DMS153 treated with DMSO at 0.1 percent for 48 hours (cell line): ENCODE measurements around the gene PLXNB2.

Source experiments
- DNase-seq: peaks from one replicate; lab custom pipeline; 2025; ENCODE audit not compliant: unreplicated experiment; lab: John Stamatoyannopoulos, UW

PLXNB2 gene

GRCh38 chr22:50242406-50242949 is 65.0 kb downstream of the PLXNB2 start:
- no peak for DNase-seq

DNA sequence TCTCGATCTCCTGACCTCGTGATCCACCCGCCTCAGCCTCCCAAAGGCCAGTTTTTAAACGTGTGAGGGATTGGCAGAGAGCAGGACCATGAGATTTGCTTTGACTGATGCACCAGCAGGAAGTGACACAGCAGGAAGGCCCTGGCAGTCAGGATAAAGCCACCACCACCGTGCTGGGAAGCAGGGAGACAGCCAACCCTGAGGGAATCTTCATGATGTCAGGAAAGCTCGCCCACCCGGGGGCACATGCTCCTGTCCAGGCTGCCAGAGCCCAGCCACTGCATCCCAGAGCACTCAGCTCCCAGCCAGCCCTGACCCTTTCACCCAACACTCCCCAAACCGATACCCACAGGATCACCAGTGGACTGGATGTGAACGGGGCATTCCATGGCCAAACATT is 68.7 kb downstream of the PLXNB2 start:
- no peak for DNase-seq

- DNase-seq, result no peak
Measured at GRCh38 chr22:50236731-50237409, 70.6 kb downstream of the PLXNB2 start.

DNA sequence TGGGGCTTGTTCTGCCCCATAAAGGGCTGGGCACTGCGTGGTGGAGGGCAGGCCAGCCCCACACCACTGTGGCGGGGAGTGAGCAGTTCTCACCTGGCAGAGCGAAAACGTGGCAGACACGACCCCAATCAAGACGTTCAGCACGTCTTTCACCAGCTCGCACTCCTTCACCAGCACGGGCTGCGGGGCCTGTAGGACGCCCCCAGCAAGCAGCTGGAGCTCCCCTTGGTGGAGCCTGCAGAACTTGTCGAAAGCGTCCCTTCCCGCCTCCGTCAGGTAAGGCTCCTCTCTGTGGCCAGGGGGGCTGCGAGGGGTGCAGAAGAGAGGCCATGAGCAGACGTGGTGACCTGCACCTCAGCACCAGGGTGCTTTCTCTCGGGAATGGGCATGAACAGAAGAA is 74.2 kb downstream of the PLXNB2 start:
- no peak for DNase-seq

- no peak for DNase-seq
Measured at GRCh38 chr22:50232481-50233151, 74.8 kb downstream of the PLXNB2 start.

DNA sequence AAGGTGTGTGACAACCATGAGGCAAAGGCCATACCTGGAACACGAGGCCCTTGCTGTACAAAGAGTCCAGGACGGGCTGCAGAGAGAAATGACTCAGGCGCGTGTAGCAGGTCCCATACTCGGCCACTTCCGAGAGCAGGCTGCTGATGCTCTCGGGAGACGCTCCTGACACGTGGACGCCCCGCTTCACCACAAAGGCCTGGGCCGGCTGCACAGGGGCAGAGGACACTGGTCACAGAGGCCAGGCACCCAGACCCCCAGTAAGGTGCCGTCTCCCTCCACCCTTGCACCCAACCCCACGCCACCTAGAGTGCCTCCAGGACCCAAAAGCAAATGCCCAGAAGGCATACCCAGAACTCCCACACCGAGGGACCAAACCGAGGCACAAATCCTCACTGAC is 78.1 kb downstream of the PLXNB2 start:
- DNase-seq, result no peak

DNA sequence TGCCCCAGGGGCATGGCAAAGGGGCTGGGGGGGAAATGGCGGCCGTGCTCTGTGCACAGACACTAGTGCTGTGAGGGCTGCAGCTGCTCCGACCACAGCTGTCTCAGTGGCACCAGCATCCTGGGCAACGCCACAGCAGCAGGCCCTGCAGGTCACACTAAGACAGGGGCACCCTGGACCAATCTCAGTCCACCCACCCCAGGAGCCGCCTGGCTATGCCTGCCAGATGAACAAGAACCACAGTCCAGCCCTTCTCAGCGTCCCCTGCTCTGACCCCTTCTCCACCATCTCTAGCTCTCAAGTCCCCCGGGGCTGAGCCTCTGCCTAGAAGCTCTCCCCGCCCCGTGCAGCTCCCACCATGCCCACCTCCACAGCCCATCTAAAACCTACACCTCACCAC is 79.1 kb downstream of the PLXNB2 start:
- no peak for DNase-seq

DNA sequence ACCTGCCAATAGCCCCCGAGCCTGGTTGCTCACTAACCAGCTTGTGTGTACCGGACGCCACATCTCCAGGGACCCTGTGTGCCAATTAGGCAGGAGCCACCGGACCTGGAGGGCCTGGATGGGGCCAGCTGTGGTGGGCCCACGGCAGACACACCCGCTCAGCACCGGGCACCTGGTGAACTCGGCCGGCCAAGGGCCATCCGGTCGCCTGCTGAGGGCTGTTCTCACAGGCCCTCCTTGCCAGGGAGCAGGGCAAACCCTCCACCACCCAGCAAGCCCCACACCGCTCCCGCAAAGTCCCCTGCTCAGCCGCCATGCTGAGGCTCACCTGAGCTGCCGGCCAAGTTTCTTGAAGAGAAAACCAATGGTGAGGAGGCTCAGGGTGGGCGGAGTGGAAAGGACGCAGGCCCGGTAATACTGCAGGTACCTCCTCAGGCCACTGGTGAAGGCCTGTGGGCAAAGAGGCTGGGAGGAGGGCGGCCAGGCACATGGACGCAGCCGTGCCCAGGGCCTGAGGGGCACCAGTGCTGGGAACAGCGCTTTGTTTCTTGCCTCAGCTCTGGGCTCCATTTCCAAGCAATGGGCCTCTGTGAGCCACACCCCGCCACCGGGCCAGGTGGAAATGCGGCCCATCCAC is 79.7 kb downstream of the PLXNB2 start:
- DNase-seq, result no peak

GRCh38 chr22:50226875-50227165 is 80.6 kb downstream of the PLXNB2 start:
- DNase-seq, result no peak

DNA sequence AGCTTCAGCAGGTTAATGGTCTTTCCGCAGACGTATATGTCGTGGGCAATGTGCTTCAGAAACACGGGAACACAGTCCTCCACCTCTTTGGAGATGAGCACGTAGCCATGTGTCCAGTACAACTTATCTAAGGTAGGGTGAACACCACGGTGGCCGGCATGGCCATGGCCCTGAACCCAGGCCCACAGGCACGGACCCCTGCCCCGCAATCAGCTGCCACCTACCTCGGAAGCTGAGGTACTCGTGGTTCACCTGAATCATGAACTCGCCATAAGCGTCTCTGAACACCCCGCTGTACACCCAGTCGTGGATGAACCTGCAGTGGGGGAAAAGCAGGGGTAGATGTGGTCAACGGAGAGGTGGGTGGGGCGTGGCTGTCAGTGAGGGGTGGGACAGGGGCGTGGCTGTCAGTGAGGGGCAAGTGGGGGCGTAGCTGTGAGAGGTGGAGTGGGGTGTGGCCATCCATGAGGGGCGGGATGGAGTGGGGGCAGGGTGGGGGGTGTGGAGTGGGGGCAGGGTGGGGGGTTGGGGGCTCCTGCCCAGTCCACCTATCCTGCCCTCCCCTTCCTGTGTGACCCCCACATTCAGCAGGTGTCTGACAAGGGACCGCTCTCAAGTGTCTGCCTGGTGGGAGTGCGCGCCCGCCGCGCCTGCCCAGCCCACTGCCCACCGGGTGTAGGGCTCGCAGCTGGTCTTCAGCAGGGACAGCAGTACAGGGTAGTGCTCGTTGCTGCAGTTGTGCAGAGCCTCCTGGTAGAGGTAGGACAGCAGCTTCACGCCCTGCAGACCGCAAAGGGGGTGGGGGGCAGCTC is 81.2 kb downstream of the PLXNB2 start:
- DNase-seq, result no peak

- DNase-seq, result no peak
Measured at GRCh38 chr22:50225200-50225969, 82.1 kb downstream of the PLXNB2 start.
